Omental fat pad (tissue), 4 donors: ENCODE data around the gene CELF2. TPM values are rescaled to one million over a fixed set of nuclear protein-coding genes. Genes with fewer than 3 reads are reported as not detected.

Experiments
- ATAC-seq: fragments of 150-250 bp; one replicate; pipeline ENCODE4 v1.9.1; 2016; ENCODE audit warnings: mild to moderate bottlenecking, moderate library complexity; ENCODE audit not compliant: low FRiP score
- DNase-seq: peaks from one replicate; pipeline ENCODE4 v3.0.0-alpha.2; 2019; ENCODE audit warnings: low spot score
- CTCF ChIP-seq, 3 donors: fragments of 450-650 bp; IDR thresholded peaks; one replicate each; pipeline ENCODE4 v1.5.1; 2016 to 2017; ENCODE audit warnings: antibody characterized with exemption in 3 of 3, mild to moderate bottlenecking in 3 of 3, moderate library complexity in 2 of 3
- total RNA-seq, 4 donors: library from RNA; depleted of rRNA; stranded (reverse); fragments of >200 nt; gene quantifications; one replicate each; pipeline ENCODE4 v1.1.0, GENCODE V29; 2016

The CELF2 gene
- total RNA-seq, 4 donors from 2014 or later: 81.7 to 116 (median 104) TPM

GRCh38 chr10:11014671-11015445 is 2.8 kb upstream of the CELF2 start:
- DNase-seq: no peak
- no peak for ATAC-seq
- TF ChIP-seq CTCF (IDR thresholded peaks at IDR 0.05): no peak

- ATAC-seq (no peak), DNase-seq (no peak)
- no peak for TF ChIP-seq CTCF (IDR thresholded peaks at IDR 0.05)
Measured at GRCh38 chr10:11015446-11015934, 2.2 kb upstream of the CELF2 start.

GRCh38 chr10:11017000-11017569 is 587 bp upstream of the CELF2 start:
- no peak for TF ChIP-seq CTCF (IDR thresholded peaks at IDR 0.05)
- ATAC-seq: no peak
- no peak for DNase-seq

GRCh38 chr10:11018432-11018841 is 765 bp downstream of the CELF2 start:
- peak; percentile 14 for ATAC-seq
- no peak for DNase-seq
- no peak for TF ChIP-seq CTCF (IDR thresholded peaks at IDR 0.05)

GRCh38 chr10:11018855-11019631 is 1.4 kb downstream of the CELF2 start:
- DNase-seq (no peak), ATAC-seq (peak; percentile 6)
- TF ChIP-seq CTCF (IDR thresholded peaks at IDR 0.05): no peak

- TF ChIP-seq CTCF (IDR thresholded peaks at IDR 0.05): no peak
- DNase-seq (no peak), ATAC-seq (no peak)
Measured at GRCh38 chr10:11019724-11020547, 2.3 kb downstream of the CELF2 start.
